Fibroblast of skin of left biceps (primary cell): Measurements from ENCODE around the gene OPA3.
A peak's percentile ranks its signal among the peaks of the same experiment; 100 is the strongest.

Experiments
- DNase-seq, 2 experiments: peaks; one replicate each; pipeline ENCODE4 v3.0.0-alpha.2; 2013; ENCODE audit warnings: low read depth in 2 of 2

Gene OPA3

DNA sequence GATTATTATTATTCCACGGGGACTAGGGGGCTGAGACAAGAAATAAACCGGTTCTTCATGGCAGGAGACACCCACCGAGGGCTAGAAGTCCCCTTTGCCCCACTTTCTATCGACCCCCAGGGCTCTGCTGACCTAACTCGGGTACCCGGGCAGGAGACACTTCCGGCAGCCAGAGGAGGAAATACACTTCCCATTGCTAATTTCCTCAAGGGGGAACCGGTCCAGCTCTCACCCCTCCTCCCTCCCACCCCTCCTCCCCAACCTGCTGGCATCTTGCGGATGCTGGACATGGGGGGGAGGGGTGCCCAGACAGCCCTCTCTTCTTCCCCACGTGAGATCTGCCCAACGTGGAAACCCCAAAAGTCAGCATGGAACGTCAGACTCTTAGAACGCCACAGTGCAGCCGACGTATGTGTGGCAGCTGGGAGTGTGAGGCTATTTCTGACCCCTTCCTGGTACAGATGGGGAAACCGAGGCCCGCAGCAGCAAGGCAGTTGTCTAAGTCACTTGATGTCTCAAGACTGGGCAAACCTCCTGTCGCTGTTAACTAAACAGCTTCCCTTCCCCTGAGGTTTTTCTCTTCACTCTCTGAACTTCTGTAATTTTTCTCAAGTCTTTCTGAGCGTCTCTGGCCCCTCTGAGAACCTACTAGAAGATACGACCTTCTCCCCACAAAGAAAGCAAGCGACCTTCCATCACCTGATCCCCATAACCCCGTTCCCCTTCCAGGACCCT lies 13.8 kb upstream of the OPA3 start:
- no peak for DNase-seq

DNA sequence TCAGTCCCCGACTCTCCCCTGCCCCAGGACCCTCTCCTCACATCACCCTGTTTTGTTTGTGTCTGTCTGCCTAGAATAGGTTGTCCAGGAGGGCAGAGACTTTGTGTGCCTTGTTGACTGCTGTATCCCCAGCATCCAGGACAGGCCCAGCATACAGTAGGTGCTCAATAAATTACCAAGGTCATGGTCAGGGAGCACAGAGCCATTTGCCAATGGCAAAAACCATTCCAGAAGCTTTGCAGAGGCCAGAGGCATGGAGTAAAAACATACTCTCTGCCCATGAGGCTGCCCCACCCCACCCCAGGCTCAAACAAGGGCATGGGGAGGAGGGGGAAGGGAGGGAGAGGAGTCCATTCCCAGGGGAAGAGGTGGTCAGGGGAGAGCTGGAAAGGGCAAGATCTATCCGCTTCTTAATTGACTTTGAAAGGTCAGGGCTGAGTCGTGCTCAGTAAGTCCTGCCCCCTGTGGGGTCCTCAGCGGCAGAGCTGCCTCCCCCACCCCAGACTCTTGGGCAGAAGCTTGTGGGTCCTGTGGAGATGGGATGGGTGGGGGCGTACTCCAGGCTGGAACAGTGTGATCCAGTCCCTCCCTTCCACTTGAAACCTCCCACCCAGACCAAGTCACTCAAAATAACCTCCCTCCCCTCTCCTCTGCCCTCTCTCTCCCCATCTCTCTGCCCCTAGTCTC lies 13.0 kb upstream of the OPA3 start:
- no peak for DNase-seq

DNA sequence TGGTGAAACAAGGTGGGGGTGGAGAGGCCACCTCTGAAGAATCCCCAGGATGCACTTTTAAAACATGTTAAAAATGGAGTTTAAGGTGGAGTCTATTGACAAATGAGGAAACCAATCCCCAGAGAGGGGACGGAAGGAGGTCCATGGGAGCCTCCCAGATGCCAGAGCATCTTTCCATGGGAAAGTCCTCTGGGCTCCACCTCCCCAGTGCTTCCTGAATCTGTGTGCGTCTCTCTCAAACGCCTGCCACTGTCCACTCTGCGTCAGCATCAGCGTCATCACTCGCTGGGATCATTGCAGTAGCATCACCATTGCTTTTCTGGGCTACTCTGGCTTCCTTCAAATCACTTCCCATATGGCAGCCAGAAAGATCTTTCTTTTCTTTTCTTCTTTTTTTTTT lies 11.2 kb upstream of the OPA3 start:
- DNase-seq = no peak

DNA sequence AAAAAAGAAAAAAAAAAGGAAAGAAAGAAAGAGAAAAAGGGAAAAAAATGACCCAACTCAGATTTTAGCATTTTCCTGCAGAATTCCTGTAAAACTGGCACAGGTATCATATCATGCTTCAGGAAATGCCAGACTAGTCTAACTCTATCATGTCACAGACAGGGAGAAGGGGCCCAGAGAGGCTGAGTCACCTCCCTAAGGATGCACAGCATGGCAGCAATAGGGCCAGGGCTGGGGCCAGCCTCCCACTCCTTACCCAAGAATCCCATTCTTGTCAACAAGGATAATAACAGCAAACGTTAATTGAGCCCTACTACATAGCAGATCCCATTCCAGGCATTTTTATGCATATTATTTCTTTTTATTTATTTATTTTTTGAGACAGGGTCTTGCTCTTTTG lies 8.9 kb upstream of the OPA3 start:
- DNase-seq = no peak

DNA sequence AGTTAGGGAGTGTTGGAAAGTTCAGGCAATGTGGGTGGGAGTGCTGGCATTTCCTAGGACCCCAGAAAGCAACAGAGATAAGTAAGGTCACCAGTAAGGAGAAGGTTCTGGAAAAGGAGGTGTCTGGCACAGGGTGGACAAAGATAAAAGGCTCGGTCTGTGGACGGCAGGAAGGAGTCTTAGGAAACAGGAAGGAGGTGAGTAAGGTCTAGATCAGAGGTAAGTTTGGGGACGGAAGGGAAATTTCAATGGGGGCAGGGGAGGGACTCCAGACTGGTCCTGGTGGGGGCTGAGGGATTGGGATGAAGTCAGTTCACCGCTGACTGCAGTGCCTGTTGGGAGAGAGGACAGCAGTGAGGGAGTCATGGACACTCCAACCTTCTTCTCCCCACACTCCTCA lies 7.8 kb upstream of the OPA3 start:
- DNase-seq = no peak

DNA sequence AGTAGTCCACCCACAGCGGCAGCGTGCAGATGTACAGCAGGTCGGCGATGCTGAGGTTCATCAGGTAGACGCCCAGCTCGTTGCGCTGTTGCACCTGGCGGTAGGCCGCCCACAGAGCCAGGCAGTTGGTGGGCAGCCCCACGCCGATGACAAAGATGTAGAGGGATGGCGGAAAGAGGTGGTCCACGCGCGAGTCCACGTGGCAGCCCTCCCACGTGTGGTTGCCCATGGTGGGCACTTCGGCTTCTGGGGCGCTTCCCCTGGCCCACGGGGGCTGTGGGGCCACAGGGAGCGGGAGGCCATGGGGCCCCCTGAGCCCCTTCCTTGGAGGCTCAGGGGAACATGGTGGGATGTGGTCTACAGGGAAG lies 7.0 kb upstream of the OPA3 start:
- no peak for DNase-seq

DNA sequence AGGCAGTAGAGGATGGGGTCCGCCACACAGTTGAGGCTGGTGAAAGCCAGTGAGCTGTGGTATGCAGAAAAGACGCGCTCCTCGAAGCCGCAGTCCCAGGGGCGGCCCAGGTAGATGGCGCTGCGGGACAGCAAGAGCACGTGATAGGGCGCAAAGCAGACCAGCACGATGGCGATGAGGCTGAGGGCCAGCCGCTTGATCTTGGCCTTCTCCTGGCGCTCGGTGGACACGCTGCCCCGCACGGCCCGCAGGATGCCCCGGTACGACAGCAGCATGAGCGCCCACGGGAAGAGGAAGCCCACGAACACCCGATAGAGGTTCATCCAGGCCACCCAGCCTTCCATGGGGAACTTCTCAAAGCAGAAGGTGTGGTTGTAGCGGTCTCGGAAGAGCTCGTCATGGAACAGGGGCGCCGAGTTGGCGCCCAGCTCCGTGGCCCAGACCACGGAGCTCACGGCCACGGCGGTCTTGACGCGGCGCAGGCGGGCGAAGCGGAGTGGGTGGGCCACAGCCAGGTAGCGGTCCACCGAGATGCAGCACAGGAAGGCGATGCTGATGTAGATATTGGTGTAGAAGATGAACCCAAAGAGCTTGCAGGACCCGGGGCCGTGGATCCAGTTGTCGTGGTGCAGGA lies 6.5 kb upstream of the OPA3 start:
- no peak for DNase-seq

DNA sequence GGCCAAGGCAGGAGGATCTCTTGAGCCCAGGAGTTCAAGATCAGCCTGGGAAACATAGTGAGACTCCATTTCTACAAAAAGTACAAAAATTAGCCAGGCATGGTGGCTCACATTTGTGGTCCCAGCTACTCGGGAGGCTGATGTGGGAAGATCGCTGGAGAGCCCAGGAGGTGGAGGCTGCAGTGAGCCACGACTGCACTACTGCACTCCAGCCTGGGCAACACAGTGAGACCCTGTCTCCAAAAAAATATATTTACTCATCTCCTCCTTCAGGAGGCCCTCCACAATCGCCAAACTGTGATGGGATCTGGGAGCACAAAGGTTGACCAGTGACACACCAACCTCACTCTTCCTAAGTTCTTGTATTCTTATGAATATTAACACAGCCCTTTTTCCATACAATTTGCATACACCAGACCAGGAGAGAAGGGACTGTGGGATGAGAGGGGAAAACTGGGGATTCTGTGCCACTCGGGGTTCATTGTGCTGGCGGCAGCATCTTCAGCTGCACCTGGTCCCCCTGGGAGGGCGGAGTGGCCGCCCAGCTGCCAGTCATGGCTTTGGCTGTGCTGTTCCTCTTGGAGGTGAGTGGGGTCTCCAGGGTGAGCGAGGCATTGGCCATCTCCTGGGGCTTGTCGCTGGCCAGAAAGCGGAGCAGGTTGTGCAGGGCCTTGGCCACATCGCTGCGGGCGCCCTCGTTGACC lies 5.8 kb upstream of the OPA3 start:
- no peak for DNase-seq

DNA sequence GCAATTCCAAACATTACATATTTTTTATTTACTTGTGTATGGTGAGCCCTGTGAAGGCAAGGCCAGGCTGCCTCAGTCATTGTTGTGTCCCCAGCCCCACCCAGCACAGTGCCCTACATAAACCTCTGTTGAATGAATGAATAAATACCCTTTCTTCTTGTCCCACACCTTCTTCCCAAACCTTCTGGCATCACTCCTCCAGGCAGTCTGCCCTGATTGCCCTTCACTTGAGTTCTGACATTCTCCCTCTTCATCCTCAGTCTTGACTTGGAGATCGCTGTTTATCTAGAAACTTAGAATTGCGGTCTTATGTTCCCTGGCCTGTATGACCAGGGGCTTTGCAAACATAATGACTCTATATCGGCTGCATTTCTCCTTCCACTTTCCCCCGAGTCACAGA lies 5.2 kb upstream of the OPA3 start:
- DNase-seq = no peak

DNA sequence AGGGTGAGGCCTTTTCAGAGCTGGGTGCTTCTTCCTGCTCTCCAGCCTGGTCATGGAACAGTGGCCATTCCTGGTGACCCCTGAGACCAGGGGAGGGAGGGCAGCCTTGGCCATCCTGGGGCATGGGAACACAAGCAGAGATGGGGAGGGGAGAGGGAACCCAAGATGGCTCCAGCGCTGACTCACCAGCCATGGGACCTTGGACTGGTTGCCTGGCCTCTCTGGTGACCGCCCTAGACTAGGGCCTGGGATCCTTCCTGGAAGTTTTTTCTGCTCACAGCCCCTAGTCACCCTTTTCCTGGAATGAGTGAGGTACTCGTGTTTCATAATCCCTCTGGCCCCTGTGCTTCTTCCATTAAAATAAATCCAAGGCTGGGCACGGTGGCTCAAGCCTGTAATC lies 3.3 kb upstream of the OPA3 start:
- no peak for DNase-seq

DNA sequence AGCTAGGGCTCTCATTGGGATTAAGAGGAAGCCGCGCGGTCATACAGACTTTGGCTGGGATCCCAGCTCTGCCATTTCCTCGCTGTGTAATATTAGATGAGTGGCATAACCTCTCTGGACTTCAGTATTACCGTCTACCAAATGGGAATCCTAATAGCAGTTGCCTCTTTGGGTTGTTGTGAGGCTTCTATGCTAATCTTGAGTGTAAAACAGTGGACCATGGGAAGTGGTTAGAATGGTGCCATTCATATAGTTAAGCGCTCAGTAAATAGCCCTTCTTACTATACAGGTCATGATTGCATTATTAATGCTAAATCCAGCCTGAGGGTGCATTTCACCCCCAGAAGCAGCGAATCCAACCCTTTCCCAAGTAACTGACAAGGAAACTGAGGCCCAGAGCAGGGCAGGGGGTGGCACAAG lies 566 bp upstream of the OPA3 start:
- DNase-seq = no peak

DNA sequence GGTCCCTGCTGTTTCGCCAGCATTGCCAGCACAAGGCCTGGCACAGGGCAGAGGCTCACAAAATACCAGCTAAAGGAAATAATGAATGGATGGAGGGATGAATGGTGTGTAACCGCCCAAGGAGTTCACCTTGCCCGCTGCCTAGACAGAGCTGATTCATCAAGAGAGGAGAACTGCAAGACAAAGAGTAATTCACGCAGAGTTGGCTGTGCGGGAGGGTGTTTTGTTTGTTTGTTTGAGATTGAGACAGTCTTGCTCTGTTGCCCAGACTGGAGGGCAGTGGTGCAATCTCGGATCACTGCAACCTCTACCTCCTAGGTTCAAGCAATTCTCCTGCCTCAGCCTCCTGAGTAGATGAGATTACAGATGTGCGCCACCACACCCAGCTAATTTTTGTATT lies 3.0 kb downstream of the OPA3 start:
- DNase-seq = no peak

DNA sequence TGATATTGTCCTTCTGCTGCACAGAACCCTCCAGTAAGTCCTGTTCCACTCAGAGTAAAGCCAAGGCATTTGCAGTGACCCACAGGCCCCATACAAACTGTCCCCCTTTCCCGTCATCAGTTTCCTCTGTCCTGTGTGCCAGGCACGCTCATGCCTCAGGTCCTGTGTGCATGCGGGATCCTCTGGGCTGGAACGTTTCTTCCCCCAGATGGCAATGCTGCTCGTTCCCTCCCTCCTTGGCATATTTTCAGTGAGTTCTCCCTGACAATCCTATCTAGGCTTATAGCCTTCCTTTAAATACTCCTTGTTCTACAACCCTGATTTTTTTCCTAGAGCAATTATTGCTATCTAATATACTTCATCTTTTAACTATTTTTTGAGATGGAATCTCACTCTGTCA lies 5.7 kb downstream of the OPA3 start:
- no peak for DNase-seq

DNA sequence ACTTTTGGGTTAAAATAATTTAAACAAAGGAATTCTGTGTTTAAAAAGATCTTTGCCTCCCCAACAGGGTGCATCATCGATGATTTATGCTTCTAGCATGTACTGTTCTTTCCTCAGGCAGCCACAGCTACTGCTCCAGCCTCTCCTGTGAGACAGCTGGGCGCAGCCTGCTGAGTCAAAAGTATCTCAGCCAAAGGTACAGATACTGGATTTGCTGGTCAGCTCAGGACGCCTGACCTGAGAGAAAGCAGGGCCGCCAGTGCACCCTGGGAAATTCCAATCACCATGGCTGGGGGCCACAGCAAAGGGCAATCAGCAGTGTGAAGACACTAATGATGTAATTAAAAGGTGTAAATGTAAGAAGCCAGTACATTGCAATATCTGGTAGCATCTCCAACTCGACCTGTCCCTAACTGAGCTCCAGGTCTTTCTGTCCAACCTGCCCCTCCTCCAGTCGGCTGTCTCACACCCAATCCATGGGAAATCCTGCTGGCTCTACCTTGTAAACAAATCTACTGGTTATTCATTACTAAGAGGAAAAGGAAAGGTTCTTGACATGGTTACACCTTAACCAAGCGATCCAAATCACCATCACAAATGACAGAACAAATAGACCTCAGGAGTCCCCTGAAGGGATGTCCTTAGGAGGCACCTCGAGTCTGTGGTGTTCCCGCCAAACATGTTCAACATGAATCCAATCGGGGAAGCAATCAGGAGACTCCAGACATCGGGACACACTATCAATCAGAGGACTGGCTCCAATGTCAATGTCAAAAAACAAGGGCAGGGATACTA lies 7.3 kb downstream of the OPA3 start:
- DNase-seq = peak; percentile 45 to 47

DNA sequence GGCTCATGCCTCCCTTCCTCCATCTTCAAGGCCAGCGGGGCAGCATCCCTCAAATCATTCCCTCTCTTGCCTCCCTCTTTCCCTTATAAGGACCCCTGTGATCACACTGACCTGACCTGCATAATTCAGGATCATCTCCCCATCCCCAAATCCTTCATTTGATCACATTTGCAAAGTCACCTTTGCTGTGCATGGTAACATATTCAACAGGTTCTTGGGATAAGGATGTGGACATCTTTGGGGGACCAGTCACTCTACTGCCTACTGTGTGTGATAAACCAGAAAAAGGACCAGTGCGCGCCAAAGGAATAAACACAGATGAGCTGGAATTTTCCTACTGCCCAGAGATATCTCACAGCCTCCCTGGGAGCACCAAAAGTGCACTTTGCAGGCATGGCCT lies 7.9 kb downstream of the OPA3 start:
- DNase-seq = no peak

DNA sequence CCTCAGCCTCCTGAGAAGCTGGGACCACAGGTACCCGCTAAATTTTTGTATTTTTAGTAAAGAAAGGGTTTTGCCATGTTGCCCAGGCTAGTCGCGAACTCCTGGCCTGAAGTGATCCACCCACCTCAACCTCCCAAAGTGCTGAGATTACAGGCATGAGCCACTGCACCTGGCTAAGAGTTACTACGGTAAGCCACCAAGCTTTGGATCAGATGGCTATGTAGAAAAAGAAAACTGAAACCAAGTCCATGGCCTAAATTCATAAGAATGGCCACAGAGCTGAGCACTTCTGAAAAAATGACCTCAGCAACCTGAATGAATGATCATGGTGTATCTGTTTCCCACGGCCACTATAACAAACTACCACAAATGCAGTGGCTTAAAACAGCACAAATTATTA lies 9.4 kb downstream of the OPA3 start:
- DNase-seq = no peak

DNA sequence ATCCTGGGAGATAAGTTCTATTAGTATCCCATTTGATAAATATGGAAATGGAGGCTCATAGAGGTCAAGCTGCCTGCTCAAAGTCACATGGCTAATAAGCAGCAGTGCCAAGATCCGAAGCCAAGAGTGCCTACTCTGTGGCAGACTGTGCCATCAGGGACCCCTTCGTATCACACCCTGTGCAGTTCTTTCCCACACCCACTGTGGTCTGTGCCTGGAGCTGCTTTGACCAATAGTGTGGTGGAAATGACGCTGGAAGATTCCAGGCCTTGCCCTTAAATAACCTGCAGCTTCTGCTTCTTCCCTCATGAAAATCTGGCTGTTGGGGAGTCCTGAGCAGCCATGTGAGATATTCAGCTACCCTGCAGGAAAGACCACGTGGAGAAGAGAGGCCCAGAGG lies 10.1 kb downstream of the OPA3 start:
- no peak for DNase-seq

DNA sequence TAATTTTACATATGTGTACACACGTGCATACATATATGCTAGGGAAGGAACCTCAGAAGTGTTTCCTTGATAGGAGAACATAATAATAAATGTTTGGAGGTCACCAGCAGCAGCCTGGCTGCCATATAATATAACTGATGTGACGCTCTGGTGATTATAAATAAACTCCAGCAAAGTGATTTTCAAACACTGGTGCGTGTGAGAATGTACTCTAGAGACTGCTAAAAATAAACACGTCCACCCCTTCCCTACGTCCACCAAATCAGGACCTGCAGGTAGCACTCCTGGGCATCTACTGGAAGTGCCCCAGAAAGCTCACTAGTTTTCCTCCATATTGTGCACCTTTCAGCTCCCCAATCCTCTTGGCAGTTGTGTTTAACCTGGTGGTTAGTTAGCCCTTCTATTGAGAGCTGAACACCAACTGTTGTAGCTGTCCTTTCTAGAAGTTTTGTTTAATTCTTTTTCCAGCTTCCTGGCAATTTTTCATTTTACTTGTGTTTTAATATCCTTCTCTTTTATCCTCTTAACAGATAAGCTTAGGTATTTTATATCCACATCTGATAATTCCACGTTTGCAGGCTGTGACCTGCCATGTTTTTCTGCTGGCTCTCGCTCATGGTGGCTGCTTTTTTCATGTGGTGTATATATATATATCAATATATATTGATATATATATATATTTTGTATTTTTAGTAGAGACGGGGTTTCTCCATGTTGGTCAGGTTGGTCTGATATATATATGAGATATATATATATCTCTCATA lies 13.0 kb downstream of the OPA3 start:
- DNase-seq = no peak

DNA sequence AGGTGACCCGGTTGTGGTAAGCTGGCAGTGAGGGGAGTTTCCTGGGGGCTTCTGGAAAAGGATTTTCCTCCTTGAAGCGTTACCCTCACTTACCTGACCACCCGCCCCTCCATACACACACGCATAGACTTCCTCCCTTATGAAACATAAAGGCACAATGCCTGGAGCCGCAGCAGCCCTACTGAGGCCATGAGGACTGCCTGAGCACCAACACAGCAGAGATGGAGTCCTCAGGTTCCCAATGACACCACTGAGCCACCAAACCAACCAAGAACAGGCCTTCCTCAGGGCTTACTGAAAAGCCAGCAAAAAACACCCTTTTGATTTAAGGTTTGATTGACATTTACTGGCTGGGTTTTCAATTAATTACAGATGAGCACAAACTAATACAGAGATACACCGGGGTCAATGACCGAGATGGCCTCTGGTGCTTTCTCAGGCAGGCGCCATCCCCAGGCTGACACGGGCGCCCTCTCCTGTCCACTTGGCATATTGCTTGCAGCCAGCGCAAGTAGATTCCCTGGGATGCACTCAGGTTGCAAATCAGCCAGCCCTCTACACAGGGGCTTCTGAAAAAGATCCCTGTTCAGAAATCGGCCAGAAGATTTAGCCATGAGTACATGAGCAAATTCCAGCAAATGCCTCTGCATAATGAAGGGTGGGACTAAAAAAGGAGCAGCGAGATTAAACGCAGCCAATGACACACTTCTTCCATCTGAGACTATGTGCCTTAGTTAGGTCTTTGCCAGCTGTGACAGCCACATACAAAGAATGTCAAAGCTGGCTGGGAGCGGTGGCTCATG lies 14.8 kb downstream of the OPA3 start:
- DNase-seq = no peak

DNA sequence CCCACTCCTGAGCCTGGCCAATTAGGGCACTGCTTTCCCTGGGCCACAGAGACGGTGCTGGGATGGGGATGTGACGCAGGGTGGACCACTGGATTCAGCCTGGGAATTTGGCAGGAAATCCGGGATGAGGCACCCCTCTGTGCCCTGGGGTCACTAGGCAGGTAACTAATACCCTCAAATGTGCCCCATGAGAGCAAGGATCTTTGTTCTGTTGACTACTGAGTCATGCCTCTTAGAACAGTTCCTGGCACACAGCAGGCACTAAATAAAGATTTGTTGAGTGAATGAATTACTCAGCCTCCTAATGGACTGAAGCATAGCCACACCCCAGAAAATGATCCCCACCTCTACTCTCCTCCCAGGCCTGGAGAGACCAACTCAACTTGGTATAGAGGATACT lies 15.9 kb downstream of the OPA3 start:
- DNase-seq = peak in 1 of 2 experiments; percentile 18
